Measurements from ENCODE around the gene SF3A2.

DNA sequence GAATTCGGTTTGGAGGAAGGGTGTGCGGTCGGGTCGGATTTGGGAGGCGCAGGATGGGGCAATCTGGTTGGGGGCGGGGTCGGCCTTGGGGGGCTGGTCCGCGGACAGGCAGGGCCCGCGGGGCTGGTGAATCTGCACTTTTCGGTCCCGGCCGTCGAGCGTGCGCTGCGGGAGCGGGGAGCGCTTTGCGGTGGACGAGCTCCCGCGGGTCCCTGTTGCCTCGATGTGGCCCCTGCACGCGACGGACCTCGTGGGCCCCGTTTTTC is 33.5 kb downstream of the SF3A2 start:
- TF ChIP-seq, protein P1, sequence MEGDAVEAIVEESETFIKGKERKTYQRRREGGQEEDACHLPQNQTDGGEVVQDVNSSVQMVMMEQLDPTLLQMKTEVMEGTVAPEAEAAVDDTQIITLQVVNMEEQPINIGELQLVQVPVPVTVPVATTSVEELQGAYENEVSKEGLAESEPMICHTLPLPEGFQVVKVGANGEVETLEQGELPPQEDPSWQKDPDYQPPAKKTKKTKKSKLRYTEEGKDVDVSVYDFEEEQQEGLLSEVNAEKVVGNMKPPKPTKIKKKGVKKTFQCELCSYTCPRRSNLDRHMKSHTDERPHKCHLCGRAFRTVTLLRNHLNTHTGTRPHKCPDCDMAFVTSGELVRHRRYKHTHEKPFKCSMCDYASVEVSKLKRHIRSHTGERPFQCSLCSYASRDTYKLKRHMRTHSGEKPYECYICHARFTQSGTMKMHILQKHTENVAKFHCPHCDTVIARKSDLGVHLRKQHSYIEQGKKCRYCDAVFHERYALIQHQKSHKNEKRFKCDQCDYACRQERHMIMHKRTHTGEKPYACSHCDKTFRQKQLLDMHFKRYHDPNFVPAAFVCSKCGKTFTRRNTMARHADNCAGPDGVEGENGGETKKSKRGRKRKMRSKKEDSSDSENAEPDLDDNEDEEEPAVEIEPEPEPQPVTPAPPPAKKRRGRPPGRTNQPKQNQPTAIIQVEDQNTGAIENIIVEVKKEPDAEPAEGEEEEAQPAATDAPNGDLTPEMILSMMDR (IDR thresholded peaks at IDR 0.05; ENCODE audit: borderline replicate concordance, extremely low read depth, low read length, poor library complexity, severe bottlenecking) = no peak
- TF ChIP-seq EZH2 (IDR thresholded peaks at IDR 0.05; ENCODE audit: borderline replicate concordance, low read depth, low read length, severe bottlenecking) = no peak

Data from DND-41 (cell line).